GM10266 (cell line): ENCODE results near the gene GRIN1.

Experiments used
- DNase-seq: peaks from one replicate; pipeline ENCODE4 v3.0.0; 2012; ENCODE audit errors: extremely low spot score
- TF ChIP-seq, protein P1 (sequence below): IDR thresholded peaks from 2 replicates; pipeline ENCODE4 v1.5.1; 2012; ENCODE audit warnings: mild to moderate bottlenecking, low read depth; ENCODE audit not compliant: control insufficient read depth, insufficient read depth; ENCODE audit errors: missing control alignments

Gene GRIN1

DNA sequence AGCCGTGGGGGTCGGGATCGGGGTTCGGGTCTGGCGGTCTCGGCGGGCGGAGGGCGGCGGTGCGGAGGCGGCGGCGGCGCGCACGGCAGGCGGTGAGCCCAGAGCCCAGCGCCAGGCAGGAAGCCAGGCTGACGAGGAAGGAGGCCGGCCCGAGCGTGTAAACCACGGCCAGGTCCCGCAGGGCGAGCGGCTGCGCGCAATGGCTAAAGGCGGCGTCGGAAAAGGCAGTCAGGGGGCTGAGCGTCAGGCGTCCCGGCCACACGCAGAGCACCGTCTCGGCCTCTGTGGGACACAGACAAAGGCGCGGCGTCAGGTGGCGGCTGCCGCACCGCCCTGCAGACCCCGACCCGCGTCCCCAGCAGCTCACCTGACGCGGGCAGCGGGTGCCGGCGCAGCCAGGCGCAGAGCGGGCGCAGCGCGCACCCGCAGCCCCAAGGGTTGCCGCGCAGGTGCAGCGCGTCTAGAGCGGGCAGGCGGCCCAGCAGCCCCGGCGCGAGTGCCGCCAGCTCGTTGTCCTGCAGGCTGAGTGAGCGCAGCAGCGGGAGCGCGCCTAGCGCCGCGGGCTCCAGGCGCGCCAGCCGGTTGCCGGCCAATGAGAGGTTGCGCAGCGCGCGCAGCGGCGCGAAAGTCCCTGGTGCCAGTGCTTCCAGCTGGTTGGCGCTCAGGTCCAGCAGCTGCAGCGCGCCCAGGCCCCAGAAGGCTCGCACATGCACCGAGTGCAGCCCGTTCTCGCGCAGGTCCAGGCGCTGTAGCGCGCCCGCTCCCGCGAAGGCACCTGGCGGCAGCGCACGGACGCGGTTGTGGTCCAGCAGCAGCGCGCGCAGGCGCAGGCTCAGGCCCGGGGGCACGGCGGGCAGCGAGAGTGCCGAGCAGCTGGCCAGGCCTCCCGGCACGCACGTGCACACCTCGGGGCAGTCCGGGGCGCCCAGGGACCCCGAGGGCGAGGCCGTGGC, 30.2 kb downstream of the GRIN1 start:
- TF ChIP-seq, protein P1, sequence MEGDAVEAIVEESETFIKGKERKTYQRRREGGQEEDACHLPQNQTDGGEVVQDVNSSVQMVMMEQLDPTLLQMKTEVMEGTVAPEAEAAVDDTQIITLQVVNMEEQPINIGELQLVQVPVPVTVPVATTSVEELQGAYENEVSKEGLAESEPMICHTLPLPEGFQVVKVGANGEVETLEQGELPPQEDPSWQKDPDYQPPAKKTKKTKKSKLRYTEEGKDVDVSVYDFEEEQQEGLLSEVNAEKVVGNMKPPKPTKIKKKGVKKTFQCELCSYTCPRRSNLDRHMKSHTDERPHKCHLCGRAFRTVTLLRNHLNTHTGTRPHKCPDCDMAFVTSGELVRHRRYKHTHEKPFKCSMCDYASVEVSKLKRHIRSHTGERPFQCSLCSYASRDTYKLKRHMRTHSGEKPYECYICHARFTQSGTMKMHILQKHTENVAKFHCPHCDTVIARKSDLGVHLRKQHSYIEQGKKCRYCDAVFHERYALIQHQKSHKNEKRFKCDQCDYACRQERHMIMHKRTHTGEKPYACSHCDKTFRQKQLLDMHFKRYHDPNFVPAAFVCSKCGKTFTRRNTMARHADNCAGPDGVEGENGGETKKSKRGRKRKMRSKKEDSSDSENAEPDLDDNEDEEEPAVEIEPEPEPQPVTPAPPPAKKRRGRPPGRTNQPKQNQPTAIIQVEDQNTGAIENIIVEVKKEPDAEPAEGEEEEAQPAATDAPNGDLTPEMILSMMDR = no peak
- DNase-seq = peak; percentile 82

DNA sequence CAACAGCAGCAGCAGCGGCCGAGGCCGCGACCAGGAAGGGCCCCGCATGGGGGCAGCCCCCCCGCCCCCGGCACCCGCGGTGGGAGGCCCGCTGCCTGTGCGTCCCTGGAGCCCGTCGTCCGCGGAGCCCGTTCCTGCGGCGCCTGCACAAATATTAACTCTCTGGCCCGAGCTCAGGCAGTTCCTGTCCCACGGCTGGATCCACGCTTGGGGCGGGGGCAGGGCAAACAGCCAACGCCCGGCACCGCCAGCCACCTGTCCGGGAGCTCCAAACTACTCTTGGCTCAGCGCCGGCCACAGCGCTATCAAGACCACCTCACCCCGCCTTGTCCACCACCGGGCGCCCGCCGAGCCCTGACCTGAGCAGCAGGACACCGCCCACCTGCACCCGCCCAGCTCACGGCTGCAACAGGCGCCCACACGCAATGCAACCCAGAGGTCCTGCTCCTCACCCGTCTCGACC, 31.0 kb downstream of the GRIN1 start, which contains the start of gene LRRC26:
Gene LRRC26, minus strand, starts transcription at position 156 of the 463 bp plus-strand sequence. Its CDS starts 108 bp downstream, at position 48.
- TF ChIP-seq, protein P1 = no peak
- no peak for DNase-seq

DNA sequence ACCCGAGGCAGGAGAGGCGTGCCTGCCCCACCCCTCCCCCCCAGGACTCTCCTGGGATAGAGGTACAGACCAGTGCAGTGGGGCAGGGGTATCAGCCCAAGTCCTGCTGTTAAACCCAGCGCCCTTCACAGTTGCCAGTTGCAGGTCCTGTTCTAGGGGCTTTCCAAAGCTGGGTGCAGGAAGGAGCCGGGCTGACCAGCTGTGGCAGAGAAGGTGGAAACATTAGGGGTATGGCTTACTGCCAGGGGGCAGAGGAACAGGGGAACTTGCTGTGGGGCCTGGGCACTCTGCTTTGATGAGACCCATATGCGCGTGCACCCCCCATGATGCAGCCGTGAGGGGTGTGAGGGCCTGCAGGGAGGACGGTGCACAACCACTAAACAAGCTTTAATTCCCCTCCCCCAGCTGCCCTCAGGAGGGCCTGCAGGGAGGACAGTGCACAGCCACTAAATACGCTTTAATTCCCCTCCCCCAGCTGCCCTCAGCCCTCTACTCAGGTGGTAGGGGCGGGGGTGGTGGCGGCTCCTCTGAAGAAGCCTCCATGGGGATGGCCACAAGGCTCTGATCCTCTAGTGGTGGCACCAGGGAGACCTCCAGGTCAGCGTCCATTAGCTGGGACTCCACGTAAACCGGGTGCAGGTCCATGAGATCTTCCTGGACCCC, 31.7 kb downstream of the GRIN1 start:
- TF ChIP-seq, protein P1 = no peak
- DNase-seq = no peak

DNA sequence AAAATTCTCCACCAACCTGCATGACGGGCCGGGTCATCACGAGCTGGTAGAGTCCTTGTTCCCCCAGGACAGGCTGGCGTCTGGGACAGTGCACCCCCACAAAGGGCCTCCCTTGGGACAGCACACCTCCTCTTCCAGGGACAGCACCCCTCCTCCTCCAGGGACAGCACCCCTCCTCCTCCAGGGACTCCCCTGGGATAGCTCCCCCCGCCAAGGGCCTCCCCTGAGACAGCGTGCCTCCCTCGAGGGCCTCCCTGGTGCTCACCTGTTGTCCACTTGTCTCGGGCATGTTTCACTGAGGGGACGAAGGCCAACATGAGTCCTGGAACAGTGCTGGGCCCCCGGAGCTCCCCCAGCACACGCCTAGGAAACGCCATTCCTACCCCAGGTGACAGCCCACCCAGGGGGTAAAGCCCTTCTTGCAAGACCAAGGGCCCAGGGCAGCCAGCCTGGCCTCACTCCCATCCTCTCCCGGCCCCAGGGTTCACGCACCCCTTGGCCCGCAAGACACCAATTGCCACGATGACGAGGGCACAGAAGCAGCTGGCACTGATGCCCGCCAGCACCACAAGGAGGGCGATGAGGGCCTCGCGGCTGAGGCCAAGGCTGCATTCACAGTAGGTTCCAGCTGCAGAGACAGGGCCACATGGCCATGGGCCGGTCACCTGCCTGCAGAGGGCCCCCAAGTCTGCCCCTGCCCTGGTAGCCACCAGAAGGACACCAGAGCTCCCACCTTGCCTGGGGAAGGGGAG, 32.4 kb downstream of the GRIN1 start:
- no peak for DNase-seq
- TF ChIP-seq, protein P1 = no peak

DNA sequence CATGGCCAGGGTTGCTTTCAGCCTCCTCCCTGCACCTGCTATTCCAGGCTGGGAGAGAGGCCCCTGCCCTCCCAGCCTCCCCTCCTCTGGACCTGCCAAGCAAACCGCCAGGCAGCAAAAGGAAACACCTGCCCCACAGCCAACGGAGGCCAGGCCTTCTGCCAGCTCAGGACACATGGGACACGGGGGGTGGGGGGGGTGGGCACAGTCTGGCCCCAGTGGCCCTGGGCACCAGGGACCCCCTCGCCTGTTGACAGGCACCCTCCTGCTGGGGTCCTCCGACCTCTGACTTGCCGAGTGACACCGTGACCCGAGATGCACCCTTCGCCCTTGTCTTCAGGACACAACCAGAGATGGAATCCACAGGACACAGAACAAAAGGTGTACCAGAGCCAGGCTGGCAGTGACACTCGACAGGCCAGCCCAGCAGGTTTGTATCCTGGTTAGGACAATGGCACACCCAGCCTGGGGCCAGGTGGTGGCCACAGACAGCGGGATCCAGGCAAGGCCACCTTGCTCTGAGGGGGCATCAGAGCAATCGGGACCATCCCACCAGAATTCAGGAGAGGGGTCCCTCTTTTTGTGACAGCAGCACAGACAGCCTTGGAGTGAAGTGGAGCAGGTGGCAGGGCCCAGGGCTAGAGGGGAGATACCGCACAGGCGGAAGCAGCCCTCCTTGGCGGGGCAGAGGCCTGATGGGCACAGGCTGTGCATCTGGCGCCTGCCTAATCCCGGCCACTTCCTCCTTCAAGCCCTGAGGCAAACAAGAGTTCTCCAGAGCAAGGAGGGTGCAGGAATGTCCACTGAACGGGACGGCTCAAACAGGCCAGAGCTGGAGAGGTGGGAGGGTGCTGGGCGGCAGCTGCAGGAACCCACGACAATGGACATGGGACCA, 34.2 kb downstream of the GRIN1 start:
- DNase-seq = peak; percentile 34
- TF ChIP-seq, protein P1 = no peak
